NCI-H226 (cell line): ENCODE results near the gene MAD1L1.
"Not testable (repeated sequence)": the region's sequence is repeated elsewhere in the genome, so short reads cannot be mapped to it uniquely, and the experiment has no call there.

Experiments
- DNase-seq: peaks from one replicate; pipeline ENCODE4 v3.0.0-alpha.2; 2015

Gene MAD1L1

DNA sequence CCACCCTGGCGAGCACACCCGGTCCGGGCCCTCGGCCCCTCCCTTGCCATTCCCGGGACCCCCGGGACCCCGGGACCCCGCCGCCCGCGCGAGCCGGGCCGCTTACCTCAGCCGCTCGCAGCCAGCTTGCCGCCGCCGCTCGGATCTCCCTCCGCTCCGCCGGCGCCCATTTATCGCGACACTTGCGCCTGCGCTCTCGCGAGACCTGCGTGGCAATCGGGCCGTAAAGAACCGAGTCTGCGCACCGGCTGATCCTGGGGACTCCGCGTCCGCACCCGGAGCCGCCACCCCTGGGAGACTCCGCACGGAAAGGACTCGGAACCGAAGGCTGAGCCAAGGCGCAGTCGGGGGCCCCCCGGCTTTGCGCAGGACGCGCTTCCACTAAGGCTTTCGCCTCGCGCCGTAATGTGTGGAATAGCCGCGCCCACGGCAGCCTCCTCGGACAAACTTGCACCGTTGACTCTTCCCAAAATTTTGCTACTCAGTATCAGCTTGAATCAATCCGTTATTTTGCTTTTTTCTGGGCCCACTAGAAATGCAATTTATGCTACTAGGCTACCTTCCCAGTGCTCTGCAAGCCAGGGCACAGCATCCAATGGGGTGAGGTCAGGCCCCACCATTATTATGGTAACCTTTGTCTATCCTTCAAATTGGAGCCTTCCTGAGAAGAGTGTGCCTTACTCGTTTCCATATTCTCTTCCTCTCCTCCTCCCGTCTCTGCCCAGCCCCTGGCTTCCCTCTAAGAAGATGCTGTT lies at the start of gene MAD1L1:
MAD1L1 (minus strand) TSS at position 180 of the 755 bp plus-strand sequence. CDS start 2,812 bp downstream, outside the sequence.
- peak; percentile 97 for DNase-seq

DNA sequence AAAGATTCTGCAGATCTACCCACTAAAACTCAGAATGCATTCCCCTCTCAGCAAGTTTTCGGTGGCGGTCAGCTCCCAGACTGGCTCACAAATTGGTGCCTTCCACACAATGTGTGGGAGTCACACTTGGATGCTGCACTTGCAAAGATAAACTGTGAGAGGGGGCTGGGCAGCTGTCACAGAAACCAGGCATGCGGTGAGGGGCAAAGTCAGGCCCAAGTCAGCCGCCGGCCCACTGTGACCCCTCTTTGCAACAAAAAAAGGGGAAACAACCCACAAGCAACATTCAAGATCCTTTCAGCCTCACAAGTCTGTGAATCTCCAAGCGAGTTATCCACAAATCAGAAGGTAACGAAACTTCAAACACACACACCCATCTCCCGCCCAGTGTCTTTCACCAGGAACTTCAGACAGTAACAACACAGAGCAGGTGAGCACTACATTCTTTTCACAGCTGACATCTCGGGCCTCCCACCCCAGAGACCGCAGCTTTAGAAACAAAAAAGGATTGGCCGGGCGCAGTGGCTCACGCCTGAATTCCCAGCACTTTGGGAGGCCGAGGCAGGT lies 49.5 kb upstream of the MAD1L1 start:
- DNase-seq, result no peak

DNA sequence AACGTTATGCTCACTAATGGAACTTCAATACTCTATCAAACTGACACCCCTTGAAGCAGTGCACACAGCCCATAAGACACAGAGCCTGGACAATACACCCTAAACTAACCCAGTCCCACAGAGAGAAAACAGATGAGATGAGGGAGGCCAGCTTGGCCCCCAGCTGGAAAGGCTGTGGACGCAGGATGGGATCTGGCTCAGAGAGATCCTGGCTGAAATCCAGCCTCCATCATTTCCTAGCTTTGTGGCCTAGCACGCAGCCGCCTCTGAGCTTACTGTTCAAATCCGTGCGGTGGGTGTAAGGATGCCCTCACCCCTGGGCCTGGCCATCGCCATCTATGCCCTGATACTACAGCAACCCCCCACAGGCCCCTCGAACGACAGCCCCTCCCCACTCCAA lies 48.8 kb upstream of the MAD1L1 start:
- DNase-seq, result no peak

DNA sequence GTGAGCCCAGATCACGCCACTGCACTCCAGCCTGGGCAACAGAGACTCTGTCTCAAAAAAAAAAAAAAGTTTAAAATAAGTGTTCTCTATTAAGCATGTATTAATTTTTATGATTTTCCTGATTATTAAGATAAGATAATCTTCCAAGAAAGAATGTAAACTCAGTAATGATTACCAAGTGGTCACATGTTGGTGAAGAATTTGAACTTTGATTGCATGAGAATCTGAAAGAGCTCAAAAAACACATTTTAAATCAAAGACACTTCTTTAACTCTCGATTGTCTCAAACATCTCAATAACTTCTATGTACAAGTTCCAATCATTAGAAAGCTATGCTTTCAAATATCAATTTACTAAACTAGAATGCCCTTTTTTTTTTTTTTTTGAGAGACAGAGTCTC lies 47.7 kb upstream of the MAD1L1 start:
- no peak for DNase-seq

DNA sequence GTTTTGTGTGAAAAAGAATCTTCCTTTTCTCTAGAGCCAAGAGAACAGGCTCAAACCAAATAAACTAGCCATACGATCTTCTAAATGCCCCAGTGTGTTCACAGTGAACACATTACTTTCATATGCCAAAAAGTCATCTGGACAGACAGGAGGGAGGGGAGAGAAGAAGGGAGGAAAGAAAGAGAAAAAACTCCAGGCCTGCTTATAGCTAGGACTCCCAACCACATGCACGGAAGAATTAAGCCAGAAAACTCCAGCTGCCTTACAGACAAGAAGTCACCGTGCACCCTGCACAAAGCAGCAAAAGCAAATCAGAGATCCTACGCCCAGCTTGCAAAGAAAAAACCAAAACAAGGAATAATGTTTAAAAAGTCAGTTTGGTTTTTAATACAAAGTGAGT lies 47.2 kb upstream of the MAD1L1 start:
- DNase-seq, result no peak

DNA sequence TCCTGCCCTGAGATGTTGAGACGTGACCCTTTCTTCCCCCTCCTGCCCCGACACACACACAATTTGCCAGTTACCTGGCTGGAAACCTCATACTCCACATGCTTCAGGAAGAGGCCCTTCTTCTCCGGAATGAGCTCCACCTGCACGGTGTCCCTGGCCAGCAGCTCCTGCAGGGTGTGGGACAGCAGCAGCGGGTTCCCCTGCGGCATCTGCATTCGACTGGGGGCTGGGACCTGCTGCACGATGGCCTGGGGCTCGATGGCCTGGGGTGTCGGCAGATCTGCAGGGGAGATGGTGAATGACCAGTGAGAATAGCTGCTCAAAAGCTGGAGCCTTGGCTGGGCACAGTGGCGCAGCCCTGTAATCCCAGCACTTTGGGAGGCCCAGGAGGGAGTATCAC lies 45.3 kb upstream of the MAD1L1 start:
- no peak for DNase-seq

DNA sequence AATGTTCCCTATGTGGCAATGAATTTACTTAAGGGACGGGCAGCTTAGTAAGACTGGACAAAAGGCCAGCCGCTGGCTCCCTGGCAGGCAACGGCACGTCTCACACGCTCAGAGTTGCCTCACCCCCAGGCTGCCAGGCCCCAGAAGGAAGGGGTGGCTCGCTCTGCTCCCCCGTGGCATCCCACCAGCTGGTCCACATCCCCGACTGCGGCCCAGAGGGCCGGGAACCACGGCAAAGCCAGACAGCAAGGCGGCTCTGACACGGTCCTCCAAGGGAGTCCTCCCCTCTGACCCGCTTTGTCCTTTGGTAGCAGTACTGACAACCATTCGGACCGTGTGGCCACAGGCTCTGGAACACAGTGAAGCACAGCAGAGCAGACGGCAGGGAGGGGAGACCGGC lies 43.4 kb upstream of the MAD1L1 start:
- DNase-seq, result no peak

DNA sequence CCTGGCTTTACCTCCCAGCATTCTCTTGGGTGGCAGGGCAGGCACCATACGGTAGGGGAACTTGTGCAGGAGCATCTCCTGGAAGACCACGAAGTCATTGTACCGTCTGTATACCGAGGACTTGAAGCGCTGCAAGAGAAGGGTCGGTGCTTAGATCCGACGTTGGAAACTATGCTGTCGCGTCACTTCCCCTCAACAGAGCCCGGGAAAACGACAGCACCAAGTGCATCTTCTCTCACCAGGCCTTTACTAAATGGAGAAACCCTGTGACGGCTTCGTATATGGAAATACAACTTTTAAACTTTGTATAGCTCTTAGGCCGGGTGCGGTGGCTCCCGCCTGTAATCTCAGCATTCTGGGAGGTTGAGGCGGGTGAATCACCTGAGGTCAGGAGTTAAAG lies 42.4 kb upstream of the MAD1L1 start:
- no peak for DNase-seq

DNA sequence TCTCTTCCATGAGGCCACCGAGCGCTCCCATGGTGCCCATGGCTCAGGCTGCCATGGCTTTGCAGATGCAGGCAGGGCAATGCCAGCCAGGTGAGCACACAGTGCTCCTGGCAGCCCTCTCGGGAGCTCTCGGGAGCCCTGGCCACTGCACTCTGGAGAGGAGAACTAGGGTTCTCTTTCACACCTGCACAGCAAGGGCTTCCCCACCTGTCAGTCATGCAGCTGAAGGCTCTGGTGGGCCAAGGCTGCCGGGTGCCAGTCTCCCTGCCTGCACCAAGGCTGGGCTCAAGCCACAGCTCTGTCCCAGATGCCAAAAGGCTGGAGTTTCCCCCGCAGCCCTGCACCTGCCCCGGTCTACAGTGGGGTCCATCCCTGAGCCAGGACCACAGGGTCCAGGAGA lies 41.9 kb upstream of the MAD1L1 start:
- DNase-seq, result no peak

DNA sequence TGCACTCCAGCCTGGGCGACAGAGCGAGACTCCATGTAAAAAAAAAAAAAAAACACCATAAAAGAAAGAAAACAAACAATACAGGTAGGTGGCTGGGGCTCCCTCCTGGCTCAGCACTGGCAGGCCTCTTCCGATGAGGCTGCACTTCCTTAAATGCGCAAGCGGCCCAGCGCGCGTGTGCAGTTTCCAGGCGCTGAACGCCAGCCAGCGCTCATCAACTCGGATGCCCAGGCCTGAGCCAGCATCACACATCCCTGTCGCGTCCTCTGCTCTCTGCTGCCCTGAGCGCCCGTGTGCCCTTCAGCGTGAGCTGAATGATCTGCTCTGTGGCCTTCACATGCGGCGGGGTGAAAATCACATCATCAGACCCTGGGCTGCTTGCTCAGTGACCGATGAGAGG lies 41.1 kb upstream of the MAD1L1 start:
- DNase-seq, result no peak

DNA sequence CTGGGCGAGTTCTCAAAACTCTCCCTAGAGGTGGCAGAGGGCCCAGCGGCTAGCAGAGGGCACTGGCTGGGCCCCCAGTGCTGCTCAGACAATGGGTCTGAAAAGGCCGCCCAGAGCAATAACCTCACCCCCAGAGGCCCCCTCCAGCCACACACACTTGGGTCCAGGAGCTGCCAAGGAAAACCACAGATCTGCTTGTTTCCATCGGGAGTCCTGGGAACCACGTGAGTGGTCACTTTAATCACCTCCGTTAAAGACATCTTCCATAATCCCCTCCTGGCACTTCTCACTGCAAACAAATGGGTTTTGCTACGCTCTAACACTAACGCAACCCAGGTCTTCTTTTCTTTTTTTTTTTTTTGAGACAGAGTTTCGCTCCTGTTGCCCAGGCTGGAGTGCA lies 39.3 kb upstream of the MAD1L1 start:
- no peak for DNase-seq

DNA sequence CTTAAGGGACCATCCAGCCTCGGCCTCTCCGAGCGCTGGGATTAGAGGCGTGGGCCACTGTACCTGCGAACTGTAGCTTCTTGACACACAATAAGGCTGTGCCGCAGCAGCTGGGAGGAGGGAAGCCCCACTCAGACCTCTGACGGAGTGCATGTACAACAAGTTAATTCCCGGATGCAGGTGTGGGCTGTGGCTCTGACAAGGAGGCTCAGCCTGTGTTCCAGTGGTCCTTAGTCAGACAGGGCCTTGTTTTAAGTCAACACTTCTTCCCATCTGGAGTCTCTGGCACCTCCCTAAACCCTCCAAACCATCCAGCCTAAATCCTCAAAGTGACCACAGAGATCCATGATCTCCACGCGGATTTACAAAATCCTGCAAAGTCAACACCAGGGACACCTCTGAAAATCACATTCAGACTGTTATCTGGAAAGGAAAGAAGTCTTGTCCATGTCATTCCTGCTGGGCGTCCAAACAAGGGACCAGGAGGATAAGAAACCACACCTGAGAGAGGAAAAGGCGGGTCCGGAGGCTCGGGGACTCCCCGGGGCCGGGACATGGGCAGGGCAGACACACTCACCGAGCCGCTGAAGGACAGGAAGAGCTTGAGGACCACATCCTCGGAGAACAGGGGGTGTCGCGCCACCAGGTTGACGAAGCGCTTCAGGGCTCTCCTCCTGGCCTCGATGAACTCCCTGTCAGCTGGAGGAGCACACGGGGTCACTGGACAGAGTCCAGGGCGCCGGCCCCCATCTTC lies 38.7 kb upstream of the MAD1L1 start:
- no peak for DNase-seq

DNA sequence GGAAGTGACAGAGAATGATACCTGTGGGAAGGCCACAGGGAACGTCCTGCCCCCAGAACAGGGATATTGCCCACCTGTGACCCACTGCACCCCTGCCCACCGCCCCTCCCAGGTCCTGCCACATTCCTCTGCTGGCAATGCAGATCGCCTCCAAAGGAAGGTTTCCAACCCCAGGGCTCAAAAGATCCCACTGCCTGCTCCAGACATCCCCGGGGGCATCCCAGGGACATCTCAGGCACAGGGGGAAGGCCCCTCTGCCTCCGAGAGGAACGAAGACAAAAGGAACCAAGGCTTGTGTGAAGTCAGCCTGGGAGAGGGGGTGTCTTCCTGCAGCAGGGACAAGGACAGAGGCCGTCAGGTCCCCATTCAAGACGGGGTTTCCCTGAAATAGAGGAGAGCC lies 37.8 kb upstream of the MAD1L1 start:
- no peak for DNase-seq

DNA sequence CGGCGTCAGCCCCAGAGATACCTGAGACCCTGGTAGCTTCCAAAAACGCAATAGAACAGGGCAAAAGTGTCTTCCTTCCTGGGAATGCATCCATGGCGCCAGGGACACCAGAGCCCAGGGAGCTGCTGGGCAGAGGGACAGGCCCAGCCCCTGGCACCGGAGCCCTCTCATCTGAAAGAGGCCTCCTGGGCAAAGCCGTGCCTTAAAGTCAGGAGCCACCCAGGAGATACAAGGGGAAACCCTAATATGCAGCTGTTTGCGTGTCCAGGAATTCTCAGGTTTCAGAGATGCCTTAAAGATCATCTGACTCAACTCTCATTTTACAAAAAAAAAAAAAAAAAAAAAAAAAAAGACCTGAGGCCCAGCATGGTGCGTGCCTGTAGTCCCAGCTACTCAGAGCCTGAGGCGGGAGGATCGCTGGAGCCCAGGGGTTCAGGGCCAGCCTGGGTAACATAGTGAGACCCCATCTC lies 37.3 kb upstream of the MAD1L1 start:
- DNase-seq, result no peak

DNA sequence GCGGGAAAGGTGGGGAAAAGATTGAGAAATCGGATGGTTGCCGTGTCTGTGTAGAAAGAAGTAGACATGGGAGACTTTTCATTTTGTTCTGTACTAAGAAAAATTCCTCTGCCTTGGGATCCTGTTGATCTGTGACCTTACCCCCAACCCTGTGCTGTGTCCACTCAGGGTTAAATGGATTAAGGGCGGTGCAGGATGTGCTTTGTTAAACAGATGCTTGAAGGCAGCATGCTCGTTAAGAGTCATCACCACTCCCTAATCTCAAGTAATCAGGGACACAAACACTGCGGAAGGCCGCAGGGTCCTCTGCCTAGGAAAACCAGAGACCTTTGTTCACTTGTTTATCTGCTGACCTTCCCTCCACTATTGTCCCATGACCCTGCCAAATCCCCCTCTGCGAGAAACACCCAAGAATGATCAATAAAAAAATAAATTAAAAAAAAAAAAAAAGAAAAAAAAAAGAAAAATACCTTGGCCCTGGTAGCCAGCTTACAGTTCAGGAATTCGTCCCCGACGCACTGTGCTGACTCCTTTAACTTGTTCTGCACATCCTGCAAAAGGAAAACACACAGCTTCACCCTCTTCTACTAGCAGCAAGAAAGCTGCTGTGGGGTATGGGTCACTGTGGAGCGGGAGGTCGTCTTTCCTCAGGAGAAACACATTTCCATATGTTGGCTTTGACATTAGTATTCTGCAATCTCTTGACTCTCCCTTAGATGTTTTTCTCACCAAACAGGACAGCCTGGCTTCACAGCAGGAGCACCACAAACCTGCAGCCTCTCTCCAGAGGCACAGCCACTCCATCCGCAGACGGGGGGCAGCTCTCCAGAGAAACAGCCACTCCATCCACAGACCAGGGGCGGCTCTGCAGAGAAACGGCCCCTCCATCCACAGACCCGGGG lies 36.6 kb upstream of the MAD1L1 start:
- DNase-seq, result not testable (repeated sequence)

DNA sequence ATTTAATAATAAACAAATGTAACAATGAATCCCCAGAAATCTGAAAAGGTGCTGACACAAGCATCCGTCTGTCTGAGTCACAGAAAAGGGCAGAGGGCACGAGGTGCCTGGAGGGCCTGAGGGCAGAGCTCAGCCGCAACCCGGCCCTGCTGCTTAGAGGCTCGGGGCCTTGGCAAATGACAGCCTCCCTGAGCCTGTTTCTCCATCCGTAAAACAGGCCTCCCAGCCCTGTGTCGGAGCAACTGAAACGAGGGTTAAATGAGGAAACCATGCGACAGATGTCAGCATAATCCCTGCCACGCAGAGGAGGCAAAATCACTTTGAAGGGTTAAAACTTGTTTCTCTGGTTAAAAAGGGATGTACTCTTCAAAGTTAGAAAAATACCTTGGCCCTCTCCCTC lies 34.2 kb upstream of the MAD1L1 start:
- no peak for DNase-seq

DNA sequence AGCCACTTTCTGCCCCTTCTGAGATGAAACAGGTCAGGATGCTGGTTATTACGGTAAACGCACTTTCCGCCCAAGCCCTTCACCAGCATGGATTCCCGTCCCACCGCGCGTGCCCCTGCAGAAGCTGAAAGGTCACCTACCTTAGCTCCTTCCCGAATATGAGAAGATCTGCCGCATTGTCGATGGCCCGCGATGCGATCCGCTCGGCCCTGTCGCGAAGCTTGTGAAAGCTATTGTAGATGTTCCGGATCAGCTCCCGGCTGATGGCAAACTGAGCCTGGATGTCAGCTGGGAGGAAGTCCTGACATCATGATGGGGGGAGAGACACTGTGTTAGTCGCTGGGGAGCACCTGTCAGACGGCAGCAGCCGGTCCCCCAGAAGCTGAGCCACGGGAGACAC lies 31.4 kb upstream of the MAD1L1 start:
- no peak for DNase-seq

DNA sequence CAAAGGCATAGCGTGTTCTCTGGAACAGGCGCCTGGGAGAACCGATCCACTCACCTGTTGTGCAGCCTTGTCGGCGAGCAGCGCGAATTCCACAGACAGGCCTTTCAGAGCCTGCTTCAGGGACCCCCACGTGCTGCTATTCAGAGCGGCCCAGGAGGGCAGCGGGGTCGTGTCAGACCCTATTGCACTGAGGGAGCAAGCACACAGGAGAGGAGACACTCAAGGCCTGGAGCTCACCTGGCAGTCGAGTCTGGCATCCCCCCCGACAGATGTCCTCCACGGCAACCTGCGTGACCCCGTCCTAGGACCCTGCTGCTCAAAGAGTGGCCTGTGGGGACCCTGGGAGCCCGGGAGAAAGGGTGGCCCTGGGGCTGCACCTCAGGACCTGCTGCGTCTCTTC lies 30.4 kb upstream of the MAD1L1 start:
- DNase-seq, result no peak

DNA sequence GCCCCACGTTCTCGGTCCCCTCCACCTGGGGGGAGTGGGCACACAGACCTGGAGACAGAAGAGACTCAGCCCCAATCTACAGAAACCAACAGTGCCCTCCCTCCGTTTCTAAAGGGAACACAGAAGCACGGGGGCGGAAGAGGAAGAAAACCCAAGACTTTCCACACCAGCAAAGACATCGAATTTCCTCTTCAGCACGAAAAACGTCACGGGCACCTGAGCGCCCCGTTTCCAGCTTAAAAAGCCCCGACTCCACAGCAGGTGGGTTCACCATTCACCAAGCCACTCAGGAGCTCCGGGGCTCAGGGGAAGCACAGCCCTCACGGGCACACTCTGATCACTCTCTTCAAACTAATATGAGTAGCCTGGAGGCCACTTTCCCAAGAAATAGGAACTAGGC lies 28.9 kb upstream of the MAD1L1 start:
- no peak for DNase-seq

DNA sequence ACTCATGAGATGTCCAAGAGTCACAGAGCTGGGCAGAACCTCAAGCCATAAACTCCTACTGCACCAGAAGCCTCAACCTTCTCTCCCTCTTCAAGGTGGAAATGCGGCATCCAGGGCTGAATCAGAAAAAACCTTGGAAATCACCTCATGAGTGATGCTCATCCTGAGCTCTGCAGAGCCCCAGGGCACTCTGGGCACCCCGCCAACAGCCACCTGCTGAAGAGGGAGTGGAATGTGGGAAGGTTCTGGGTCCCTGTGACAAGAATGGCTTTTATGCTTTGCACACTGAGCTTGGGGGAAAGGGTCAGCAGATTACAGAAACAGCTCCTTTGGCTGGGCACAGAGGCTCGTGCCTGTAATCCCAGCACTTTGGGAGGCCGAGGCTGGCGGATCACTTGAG lies 28.1 kb upstream of the MAD1L1 start:
- DNase-seq, result peak; percentile 84

DNA sequence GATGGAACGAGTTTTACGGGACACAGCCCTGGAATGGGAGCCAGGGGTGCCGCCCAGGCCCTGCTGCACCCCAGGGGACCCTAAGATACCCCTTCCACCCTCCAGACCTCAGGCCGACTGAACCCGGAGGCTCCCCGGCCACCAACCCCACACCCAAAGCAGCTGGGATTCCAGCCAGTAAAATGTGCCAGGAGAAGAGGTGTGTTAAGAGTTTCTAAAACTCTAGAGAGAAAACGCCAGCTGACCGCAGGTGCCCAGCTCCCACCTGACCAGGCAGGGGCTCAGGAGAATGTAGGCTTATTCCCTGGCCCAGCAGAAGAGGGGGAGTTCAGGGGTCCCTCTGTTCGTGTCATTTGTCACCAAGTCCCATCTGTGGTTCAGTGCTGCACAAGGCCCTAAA lies 26.7 kb upstream of the MAD1L1 start:
- no peak for DNase-seq

DNA sequence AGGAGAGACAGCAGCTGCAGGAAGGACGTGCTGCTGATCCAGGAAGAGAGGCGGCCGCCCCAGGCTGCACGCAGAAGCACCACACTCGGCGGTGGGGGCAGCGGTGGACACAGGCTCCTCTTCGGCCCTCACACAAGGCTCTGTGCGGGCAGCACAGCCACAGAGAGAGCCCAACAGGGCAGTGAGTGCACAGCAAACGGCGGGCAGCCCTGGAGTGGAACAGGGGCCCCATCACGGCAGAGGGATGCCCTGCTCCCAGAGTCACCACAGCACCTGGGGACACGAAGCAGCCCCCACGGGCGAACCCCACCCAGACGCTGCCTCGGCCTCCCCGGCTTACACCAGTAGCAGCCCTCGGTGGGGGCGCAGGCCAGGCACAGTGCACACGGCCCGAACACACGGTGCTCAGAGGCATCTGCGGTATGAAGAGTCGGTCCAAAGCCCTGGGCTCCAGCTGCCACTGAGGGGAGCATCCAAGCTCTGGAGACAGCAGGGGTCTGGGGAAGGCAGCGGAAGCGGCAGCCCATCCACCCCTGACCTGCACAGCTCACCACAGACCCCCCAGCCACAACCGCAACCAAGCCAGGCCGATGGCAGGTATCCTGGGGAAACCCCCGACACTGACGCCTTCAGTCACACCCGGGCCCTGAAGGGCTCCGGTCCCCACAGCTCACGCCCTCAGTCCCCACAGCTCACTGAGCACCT lies 26.1 kb upstream of the MAD1L1 start:
- no peak for DNase-seq
